ENCODE data around the gene KRTAP5-1. TPM values are rescaled to one million over a fixed set of nuclear protein-coding genes. Genes with fewer than 3 reads are reported as not detected.
A peak's percentile ranks its signal among the peaks of the same experiment; 100 is the strongest.

KRTAP5-1 gene
- total RNA-seq, 1 donor from 2014 or later: not detected

- no peak for DNase-seq (ENCODE audit: low spot score)
Observed at GRCh38 chr11:1560649-1561251, 24.3 kb downstream of the KRTAP5-1 start.

- no peak for DNase-seq (ENCODE audit: low spot score)
Observed at GRCh38 chr11:1560002-1560648, 25.0 kb downstream of the KRTAP5-1 start.

- peak; percentile 83 for DNase-seq (ENCODE audit: low spot score)
Observed at GRCh38 chr11:1559111-1559951, 25.8 kb downstream of the KRTAP5-1 start.

GRCh38 chr11:1558775-1559110, 26.3 kb downstream of the KRTAP5-1 start:
- no peak for DNase-seq (ENCODE audit: low spot score)

GRCh38 chr11:1557904-1558774, 26.9 kb downstream of the KRTAP5-1 start:
- peak; percentile 85 for DNase-seq (ENCODE audit: low spot score)

- DNase-seq (ENCODE audit: low spot score): no peak
Observed at GRCh38 chr11:1557051-1557884, 27.8 kb downstream of the KRTAP5-1 start.

- DNase-seq (ENCODE audit: low spot score): no peak
Observed at GRCh38 chr11:1556278-1556902, 28.7 kb downstream of the KRTAP5-1 start.

- no peak for DNase-seq (ENCODE audit: low spot score)
Observed at GRCh38 chr11:1555713-1556153, 29.4 kb downstream of the KRTAP5-1 start.

- no peak for DNase-seq (ENCODE audit: low spot score)
Observed at GRCh38 chr11:1554981-1555712, 29.9 kb downstream of the KRTAP5-1 start.

- DNase-seq (ENCODE audit: low spot score): no peak
Observed at GRCh38 chr11:1553808-1554594, 31.1 kb downstream of the KRTAP5-1 start.

- DNase-seq (ENCODE audit: low spot score): no peak
Observed at GRCh38 chr11:1549338-1550330, 35.4 kb downstream of the KRTAP5-1 start.

- DNase-seq (ENCODE audit: low spot score): peak; percentile 68
Observed at GRCh38 chr11:1548221-1549070, 36.6 kb downstream of the KRTAP5-1 start.

GRCh38 chr11:1547467-1548098, 37.5 kb downstream of the KRTAP5-1 start:
- DNase-seq (ENCODE audit: low spot score): no peak

- DNase-seq (ENCODE audit: low spot score): peak; percentile 48
Observed at GRCh38 chr11:1546536-1547466, 38.3 kb downstream of the KRTAP5-1 start.

- no peak for DNase-seq (ENCODE audit: low spot score)
Observed at GRCh38 chr11:1546077-1546535, 39.0 kb downstream of the KRTAP5-1 start.
